Activated T-helper 17 cell treated with anti-CD3 and anti-CD28 coated beads, Interleukin-2, amount 50 U/mL, for 72 hours (primary cell): ENCODE measurements around the gene TRABD2B. TPM values are rescaled to one million over a fixed set of nuclear protein-coding genes. Genes with fewer than 3 reads are reported as not detected.

ENCODE experiments used
- ATAC-seq: fragments of 150-1000 bp; cut with Tn5 transposase; replicated peaks from 2 replicates; pipeline ENCODE4 v1.10.0; 2021; ENCODE audit warnings: mild to moderate bottlenecking, moderate library complexity
- H3K27ac Mint-ChIP-seq: one replicate; pipeline ENCODE4 v1.8.0; 2022; ENCODE audit warnings: mixed read lengths
- H3K27me3 Mint-ChIP-seq: one replicate; pipeline ENCODE4 v1.8.0; 2022; ENCODE audit warnings: mixed read lengths
- H3K36me3 Mint-ChIP-seq: one replicate; pipeline ENCODE4 v1.8.0; 2022; ENCODE audit warnings: low read depth, mild to moderate bottlenecking, mixed read lengths
- H3K4me1 Mint-ChIP-seq: one replicate; pipeline ENCODE4 v1.8.0; 2022; ENCODE audit warnings: mixed read lengths
- H3K4me3 Mint-ChIP-seq: one replicate; pipeline ENCODE4 v1.8.0; 2022; ENCODE audit warnings: mild to moderate bottlenecking, mixed read lengths
- H3K9me3 Mint-ChIP-seq: one replicate; pipeline ENCODE4 v1.8.0; 2022; ENCODE audit warnings: mixed read lengths
- total RNA-seq, 2 donors: library from RNA; stranded (reverse); gene quantifications; one replicate each; pipeline ENCODE4 v1.2.3, GENCODE V29; 2022

TRABD2B gene
- total RNA-seq, 2 donors from 2014 or later, result not detected

DNA sequence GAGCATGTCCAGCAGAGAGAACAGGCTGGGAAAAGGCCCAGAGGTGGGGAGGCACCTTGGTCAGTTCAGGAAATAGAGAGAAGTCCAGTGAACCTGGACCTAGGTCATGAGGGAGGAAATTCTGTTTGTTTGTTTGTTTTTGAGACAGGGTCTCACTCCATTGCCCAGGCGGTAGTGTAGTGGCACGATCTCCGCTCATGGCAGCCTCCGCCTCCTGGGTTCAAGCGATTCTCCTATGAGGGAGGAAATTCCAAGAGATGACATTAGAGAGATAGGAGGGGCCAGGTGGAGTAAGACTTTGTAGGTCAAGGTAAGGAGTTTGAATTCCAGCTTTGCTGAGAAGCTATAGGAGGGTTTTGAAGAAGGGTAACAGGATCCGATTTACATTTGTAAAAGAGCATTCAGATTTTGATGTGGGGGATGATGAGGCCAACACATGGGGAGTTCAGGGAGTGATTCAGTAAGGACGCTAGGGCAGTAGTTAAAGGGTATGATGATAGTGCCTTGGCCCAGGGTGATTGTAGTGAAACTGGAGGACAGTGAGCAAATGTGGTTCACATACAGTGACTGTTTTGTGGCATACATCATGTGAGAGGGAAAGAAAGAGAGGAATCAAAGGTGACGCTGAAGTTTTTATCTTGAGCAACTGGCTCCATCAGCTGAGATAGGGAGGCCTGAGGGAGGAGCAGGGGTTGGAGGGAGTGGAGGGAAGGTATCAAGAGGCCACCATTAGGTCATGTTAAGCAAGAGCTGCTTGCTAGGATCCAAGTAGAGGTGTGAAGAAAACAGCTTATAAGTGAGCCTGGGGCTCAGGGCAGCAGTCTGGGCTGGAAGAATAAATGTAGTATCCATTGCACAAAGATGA is 8.3 kb upstream of the TRABD2B start:
- Mint-ChIP-seq H3K27me3 (peaks cover 4% of the 10 kb centered on the region), H3K36me3 (no peaks in the 10 kb centered on the region), H3K9me3 (no peaks in the 10 kb centered on the region), H3K4me3 (no peak overlapping the region), H3K27ac (no peak overlapping the region), H3K4me1 (no peaks in the 10 kb centered on the region)
- ATAC-seq, result no peak

DNA sequence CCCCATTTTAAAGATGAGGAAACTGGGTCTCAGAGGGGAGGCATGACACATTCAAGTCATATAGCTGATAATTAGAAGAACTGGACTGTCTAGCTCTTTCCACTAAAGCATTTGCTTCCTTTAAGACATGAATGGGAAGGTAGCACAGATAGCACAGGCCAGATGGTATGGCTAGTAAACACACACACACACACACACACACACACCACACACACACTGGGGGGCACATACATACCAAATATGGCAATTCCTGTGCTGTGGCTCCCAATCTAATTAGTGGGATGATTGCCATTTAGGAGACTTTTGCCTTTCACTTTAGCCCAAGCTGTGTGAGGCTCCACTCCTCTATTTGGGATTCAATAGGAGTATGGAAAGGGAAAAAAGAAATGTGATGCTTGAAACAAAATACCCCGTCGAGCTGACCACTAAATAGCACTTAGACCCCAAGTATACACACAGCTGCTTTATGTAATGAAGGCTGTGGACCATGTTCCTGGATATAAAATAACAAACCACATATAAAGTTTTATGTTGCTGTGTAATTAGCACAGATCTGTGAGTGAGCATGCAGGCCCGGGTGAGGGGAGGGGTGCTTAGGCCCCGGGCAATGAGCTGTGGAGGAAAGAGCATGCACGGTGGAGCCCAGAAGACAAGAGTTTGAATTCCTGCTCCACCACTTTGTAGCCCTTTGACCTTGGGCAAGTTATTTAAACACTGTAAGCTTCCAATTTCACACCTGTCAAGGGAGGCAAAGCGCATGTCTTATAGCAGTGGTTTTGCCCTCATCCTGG is 6.8 kb upstream of the TRABD2B start:
- Mint-ChIP-seq H3K9me3 (no peaks in the 10 kb centered on the region), H3K27ac (no peak overlapping the region), H3K4me3 (no peak overlapping the region), H3K27me3 (peaks cover 17% of the 10 kb centered on the region), H3K36me3 (no peaks in the 10 kb centered on the region), H3K4me1 (no peaks in the 10 kb centered on the region)
- no peak for ATAC-seq

DNA sequence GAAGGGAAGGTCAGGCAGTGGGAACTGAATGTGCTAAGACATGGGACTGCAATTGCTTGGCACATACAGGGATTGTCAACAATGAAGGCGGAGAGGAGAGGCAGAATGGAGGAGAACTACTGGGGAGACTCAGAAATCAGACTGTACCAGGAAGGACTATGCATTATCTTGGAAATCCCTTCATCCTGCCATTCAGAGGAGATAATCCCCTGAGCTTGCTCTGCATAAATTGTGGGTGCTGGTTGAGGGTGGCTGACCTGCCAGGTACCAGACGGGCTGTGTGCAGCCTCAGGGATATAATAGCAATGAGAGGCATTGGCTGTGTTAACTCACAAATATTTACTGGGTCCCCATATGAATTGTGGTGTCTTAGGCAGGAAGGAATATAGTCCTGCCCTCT is 5.0 kb upstream of the TRABD2B start:
- no peak overlapping the region for H3K4me3 Mint-ChIP-seq
- H3K27me3 Mint-ChIP-seq, result peaks cover 26% of the 10 kb centered on the region
- no peak overlapping the region for H3K27ac Mint-ChIP-seq
- H3K4me1 Mint-ChIP-seq, result no peaks in the 10 kb centered on the region
- ATAC-seq, result no peak
- H3K9me3 Mint-ChIP-seq, result no peaks in the 10 kb centered on the region
- H3K36me3 Mint-ChIP-seq, result no peaks in the 10 kb centered on the region

DNA sequence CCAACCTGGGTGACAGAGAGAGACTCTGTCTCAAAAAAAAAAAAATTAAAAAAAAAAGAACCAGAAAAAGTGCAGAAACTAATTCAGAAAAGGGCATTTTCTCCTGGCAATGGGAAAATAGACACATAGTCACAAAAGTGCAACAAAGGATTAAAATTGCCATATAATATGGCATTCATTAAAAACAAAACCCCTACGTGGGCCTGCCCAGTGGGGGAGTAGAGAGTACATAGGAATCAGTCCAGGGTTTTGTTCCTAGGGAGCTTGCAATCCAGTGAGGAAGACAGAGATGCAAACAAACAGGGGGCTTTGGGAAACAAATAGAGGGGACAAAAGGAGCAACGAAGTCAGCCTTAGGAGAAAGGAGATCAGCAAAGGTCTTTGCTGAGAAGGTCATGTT is 4.5 kb upstream of the TRABD2B start:
- no peaks in the 10 kb centered on the region for H3K4me1 Mint-ChIP-seq
- no peak for ATAC-seq
- no peak overlapping the region for H3K27ac Mint-ChIP-seq
- no peak overlapping the region for H3K4me3 Mint-ChIP-seq
- H3K36me3 Mint-ChIP-seq, result no peaks in the 10 kb centered on the region
- no peaks in the 10 kb centered on the region for H3K9me3 Mint-ChIP-seq
- H3K27me3 Mint-ChIP-seq, result peaks cover 26% of the 10 kb centered on the region

DNA sequence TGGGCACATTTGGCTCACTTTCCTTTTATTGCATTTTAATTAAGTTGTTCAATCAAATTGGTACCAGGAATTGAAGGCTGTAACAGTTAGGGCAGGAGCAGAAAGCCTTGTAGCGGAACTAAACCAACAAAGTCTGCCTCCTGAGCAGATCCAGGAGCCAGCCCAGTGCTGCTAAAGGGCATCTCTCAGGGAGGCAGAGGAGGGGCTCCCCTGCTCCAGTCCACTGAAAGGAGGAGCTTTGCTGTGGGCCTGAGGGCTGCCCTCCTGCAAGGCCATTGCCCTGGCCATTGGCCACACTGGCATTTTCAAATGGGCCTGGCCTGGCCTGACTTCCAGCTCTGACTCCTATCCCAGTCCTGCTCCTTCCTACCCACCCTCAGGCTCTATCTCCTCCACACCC is 3.7 kb upstream of the TRABD2B start:
- Mint-ChIP-seq H3K36me3 (no peaks in the 10 kb centered on the region), H3K27ac (no peak overlapping the region), H3K4me3 (no peak overlapping the region), H3K9me3 (no peaks in the 10 kb centered on the region), H3K4me1 (peaks cover 5% of the 10 kb centered on the region), H3K27me3 (peaks cover 31% of the 10 kb centered on the region)
- ATAC-seq, result no peak

DNA sequence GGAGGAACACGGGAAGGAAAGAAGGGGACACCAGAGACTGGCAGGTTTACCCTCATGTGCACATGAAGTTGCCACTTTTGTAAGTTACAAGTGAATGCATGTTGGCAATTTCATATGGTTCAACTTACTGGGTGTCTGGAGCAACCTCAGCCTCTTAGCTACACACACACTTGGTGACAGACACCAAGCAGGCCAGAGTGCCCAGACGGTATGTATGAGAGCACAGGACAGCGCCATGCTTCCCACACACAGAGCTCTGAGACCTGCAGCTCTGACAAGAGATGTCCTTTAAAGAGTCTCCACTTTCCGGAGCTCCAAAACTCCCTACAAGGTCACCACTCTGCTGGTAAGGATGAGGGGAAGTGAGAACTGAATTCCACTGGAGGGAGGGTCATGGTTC is 1.9 kb upstream of the TRABD2B start:
- no peak for ATAC-seq

DNA sequence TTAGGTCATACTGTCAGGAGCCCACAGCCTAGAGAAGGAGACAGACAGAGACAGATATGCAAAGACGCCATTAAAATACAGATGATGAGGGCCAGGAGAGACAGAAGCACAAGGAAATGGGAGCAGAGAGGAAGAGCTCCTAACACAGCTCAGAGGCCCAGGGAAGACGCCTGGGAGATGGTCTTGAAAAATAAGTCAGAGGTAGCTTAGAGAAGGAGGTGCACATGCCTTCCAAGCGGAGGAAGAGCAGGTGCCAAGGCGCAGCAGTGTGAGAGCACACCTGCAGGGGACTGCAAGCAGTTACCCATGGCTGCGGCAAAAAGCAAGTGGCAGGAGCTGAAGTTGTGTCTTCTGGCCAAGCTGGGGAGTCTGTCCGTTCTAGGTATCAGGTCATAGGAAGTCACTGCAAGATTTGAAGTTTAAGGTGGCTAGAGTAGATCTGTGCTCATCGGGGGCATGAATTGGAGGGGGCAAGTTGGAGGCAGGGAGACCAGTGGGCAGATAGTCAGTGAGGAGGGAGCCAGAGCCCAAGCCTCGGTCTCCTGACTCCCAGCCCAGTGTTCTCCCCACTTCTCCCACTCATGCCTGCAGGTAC is 1.3 kb upstream of the TRABD2B start:
- Mint-ChIP-seq H3K36me3 (no peaks in the 10 kb centered on the region), H3K9me3 (no peaks in the 10 kb centered on the region), H3K4me3 (no peak overlapping the region), H3K27ac (no peak overlapping the region), H3K27me3 (peaks cover 51% of the 10 kb centered on the region), H3K4me1 (peaks cover 5% of the 10 kb centered on the region)
- no peak for ATAC-seq

More for the DNA sequence above, 1.9 kb upstream of the TRABD2B start:
- H3K27ac Mint-ChIP-seq, result no peak overlapping the region
- H3K27me3 Mint-ChIP-seq, result peaks cover 47% of the 10 kb centered on the region
- no peak overlapping the region for H3K4me3 Mint-ChIP-seq
- H3K4me1 Mint-ChIP-seq, result peaks cover 5% of the 10 kb centered on the region
- no peaks in the 10 kb centered on the region for H3K36me3 Mint-ChIP-seq
- H3K9me3 Mint-ChIP-seq, result no peaks in the 10 kb centered on the region

DNA sequence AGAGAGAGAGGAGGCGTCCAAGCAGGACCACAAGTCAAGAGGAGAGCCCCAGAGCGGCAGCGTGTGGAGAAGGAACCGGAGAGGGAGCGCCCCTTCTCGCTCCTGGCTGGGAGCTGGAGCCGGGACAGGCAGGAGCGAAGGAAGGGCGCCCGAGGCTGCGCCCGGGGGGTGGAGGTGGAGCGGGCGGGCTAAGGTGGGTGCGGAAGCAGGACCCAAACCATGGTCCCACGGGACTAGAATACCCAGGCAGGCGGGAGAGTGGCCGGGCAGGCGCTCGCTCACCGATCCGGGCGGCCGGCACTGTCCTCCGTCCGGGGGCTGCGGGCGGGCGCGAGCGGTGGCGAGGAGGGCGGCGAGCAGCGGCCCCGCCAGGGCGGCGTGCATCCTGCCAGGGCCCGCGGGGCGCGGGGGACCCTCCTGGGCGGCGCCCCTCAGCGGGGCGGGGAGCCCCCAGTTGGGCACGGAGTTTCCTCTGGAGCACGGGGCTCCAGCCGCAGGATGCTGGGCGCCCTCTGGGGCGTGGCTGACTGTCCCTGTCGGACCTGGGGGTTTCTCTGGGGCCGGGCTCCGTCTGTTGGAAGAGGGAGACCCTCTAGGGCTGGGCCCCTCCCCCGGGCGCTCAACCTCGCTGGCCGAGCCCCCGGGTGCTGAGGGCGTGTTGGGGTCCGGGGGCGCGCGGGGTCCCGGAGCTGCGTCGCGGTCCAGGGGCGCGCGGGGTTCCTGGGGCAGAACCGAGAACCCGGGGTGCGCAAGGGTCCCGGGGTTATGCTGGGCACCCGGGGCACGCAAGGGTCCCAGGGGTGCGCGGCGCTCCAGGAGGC is 569 bp downstream of the TRABD2B start:
- H3K9me3 Mint-ChIP-seq, result no peaks in the 10 kb centered on the region
- H3K27ac Mint-ChIP-seq, result no peak overlapping the region
- no peak for ATAC-seq
- H3K27me3 Mint-ChIP-seq, result peaks cover 54% of the 10 kb centered on the region
- H3K4me1 Mint-ChIP-seq, result peaks cover 5% of the 10 kb centered on the region
- peak overlapping the region; percentile 46 for H3K4me3 Mint-ChIP-seq
- no peaks in the 10 kb centered on the region for H3K36me3 Mint-ChIP-seq

DNA sequence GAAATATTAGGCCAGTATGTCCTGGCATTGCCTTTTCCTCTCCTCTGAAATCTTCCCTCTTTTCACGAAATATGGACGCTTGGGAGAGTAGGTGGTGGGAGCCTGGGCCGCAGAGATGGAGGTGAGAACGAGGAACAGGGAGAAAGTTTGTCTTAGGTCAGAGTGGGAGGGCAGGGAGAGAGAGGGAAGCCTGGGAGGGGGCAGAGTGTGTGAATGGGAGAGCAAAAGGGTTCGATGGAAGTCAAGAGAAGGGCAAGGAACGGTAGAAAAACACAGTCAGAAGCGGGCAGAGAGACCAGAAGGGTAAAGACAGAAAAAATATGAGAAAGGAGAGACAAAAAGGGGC is 1.2 kb downstream of the TRABD2B start:
- peaks cover 54% of the 10 kb centered on the region for H3K27me3 Mint-ChIP-seq
- no peak for ATAC-seq
- peak overlapping the region; percentile 46 for H3K4me3 Mint-ChIP-seq
- H3K36me3 Mint-ChIP-seq, result no peaks in the 10 kb centered on the region
- no peaks in the 10 kb centered on the region for H3K9me3 Mint-ChIP-seq
- H3K27ac Mint-ChIP-seq, result no peak overlapping the region
- peaks cover 5% of the 10 kb centered on the region for H3K4me1 Mint-ChIP-seq

DNA sequence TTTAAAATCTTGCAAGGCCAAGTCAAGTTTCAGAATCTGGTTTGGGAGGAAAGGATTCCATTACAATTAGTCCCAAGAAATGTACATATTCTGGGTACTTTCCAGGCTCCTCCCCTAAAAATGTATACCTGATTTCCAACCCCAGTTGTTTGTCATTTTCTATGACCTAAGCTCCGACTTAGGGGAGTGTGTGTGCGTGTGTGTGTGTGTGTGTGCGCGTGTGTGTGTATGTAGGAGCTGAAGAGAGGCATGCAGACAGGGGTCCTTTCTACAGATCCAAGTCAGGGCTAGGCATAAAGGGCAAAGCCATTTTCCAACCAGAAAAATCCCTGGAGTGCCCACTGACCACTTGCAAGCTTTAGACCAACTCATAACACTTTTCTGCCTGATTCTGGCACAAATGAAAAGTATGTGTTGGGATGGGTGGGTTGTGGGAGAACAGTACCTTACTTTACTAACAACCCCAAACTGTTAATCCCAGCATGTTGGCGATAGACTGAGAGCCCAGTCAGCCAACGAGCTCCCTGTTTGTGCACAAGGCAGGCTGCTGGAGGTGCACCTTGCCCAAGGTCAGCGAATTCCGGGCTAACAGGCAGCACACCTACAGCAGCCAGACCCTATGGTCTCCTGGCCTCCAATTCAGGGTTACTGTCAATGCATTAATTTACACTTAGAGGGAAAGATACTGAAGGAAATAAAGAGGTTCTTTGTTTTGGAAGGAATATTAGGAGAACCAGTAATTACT is 1.7 kb downstream of the TRABD2B start:
- peak overlapping the region; percentile 46 for H3K4me3 Mint-ChIP-seq
- H3K9me3 Mint-ChIP-seq, result no peaks in the 10 kb centered on the region
- peaks cover 5% of the 10 kb centered on the region for H3K4me1 Mint-ChIP-seq
- no peak for ATAC-seq
- no peaks in the 10 kb centered on the region for H3K36me3 Mint-ChIP-seq
- H3K27me3 Mint-ChIP-seq, result peaks cover 54% of the 10 kb centered on the region
- H3K27ac Mint-ChIP-seq, result no peak overlapping the region

DNA sequence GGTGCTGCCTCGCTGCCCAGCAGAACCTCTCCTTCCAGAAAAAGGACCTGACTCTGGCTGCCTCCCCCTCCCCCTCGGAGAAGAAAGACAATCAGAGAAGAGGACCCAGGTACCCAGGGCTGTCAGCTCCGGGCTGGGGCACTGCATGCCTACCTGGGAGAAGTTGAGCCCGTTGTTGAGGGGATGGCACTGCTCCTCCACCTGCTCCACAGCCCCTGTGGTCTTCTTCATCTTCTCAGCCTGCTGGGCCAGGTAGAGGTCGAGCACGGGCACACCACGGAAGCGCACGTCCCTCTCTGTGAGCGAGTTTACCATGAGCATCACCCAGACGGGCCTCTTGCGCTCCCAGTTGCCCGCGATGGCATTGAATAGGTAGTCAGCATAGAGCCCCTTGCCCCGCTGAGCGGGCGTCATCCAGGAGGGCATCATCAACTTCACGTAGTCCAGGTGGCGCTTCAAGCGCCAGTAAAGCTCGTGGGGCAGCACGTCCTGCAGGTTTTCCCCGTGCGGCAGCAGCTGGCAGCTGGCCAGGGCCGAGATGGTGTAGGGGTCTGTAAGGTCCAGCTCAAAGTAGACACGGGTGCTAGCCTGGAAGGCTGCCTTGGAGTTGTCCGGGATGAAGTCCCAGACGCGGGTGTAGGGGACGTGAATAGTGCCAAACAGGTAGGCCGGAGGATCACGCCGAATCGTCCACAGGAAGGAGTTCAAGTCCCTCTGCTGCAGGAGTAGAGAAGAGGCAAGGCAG is 3.1 kb downstream of the TRABD2B start:
- H3K4me1 Mint-ChIP-seq, result peaks cover 5% of the 10 kb centered on the region
- no peaks in the 10 kb centered on the region for H3K36me3 Mint-ChIP-seq
- no peak overlapping the region for H3K27ac Mint-ChIP-seq
- H3K27me3 Mint-ChIP-seq, result peaks cover 42% of the 10 kb centered on the region
- no peak overlapping the region for H3K4me3 Mint-ChIP-seq
- H3K9me3 Mint-ChIP-seq, result no peaks in the 10 kb centered on the region
- no peak for ATAC-seq

DNA sequence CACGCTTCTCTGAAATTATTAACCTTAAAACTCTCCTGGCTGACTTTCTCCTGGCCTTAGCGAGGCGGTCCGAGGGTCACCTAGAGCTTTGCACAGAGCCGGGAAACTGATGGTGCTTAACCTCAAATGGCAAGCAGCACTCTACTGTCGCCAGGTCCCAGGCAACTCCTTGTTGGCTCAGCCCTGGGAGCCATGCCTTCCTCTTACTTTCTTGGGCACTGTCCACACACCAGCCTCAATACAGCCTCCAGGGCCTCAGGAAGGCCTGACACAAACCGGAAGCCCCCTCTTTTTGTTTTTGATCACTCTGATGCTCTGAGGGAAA is 3.8 kb downstream of the TRABD2B start:
- no peak overlapping the region for H3K27ac Mint-ChIP-seq
- peaks cover 5% of the 10 kb centered on the region for H3K4me1 Mint-ChIP-seq
- no peak overlapping the region for H3K4me3 Mint-ChIP-seq
- H3K27me3 Mint-ChIP-seq, result peaks cover 38% of the 10 kb centered on the region
- no peaks in the 10 kb centered on the region for H3K9me3 Mint-ChIP-seq
- ATAC-seq, result no peak
- H3K36me3 Mint-ChIP-seq, result no peaks in the 10 kb centered on the region

DNA sequence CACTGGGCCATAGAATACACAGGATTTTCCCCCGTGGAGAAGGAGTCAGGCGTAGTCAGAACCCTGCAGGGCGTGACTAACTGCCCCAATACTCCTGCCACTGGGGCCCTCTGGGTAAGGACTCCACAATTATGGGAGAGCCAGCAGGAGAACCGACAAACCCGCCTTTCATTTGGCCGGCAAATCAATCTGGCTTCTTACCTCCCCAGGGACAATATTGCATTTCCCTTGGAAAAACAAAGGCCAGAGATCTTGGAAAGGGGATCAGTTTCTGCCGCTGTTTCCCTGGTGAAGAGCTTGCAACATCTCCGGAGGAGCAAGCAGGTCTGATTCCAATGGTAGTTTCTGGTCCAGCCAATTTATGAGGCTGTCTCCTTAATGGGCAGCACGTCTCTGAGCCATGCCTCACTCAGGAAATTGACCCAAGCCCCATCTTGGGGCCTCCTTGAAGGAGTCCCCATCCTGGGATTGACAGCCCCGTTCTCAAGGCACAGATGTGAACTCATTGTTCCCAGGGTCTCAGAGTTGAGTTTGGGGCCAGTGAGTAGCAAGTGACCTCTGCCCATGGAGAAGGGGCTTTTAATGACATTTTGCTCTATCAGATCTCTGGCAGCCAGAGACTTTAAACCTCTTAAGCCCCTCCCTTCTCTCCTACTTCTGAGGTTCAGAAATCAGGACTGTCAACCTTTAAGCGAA is 4.3 kb downstream of the TRABD2B start:
- Mint-ChIP-seq H3K9me3 (no peaks in the 10 kb centered on the region), H3K4me3 (no peak overlapping the region), H3K4me1 (peaks cover 5% of the 10 kb centered on the region), H3K36me3 (no peaks in the 10 kb centered on the region), H3K27ac (no peak overlapping the region), H3K27me3 (peaks cover 37% of the 10 kb centered on the region)
- no peak for ATAC-seq
